ENCODE data around the gene DRAXIN. TPM values are rescaled to one million over a fixed set of nuclear protein-coding genes. Genes with fewer than 3 reads are reported as not detected.

The DRAXIN gene
- total RNA-seq, 2 experiments from 2014 or later: 0.15 to 0.19 TPM

DNA sequence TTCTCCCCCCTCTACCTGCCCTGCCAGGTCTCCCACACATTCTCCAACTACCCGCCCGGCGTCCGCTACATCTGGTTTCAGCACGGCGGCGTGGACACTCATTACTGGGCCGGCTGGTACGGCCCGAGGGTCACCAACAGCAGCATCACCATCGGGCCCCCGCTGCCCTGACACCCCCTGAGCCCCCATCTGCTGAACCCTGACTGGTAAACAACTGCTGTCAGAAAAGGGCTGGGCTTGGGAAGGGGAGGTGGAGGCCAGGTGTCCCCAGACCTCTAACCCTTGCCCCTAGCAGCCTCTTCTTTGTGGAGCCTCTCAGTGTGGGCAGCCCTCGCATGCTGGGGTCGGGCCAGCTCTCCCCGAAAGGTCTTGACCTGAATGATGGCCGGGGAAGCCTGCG is 30.4 kb upstream of the DRAXIN start:
- Histone ChIP-seq H3K4me3 (ENCODE audit: low read depth, low read length, poor library complexity, severe bottlenecking) (no peak overlapping the region), H3K4me1 (ENCODE audit: insufficient read depth, low read length, poor library complexity, severe bottlenecking) (no peaks in the 10 kb centered on the region), H2AFZ (ENCODE audit: low read length) (no peak overlapping the region), H3K9me2 (ENCODE audit: insufficient read depth, low read length) (no peaks in the 10 kb centered on the region), H3K4me2 (ENCODE audit: low read length) (no peak overlapping the region), H4K20me1 (ENCODE audit: insufficient read depth, low read length) (no peaks in the 10 kb centered on the region), H3K79me2 (ENCODE audit: insufficient read depth, low read depth, low read length) (no peaks in the 10 kb centered on the region), H3K9me3 (ENCODE audit: low read length) (no peaks in the 10 kb centered on the region), H3K27ac (ENCODE audit: low read depth, low read length, poor library complexity, severe bottlenecking) (no peak overlapping the region), H3K36me3 (ENCODE audit: insufficient read depth, low read length) (peaks cover 7% of the 10 kb centered on the region; the same call in 1 of the 2 replicates)
- BruUV-seq (replicated peaks): no TSS peak
- intact Hi-C loops (cut with micrococcal nuclease; ENCODE audit: unreplicated experiment): no loop called here
- DNase-seq (ENCODE audit: low spot score): no peak
- TF ChIP-seq, protein P1, sequence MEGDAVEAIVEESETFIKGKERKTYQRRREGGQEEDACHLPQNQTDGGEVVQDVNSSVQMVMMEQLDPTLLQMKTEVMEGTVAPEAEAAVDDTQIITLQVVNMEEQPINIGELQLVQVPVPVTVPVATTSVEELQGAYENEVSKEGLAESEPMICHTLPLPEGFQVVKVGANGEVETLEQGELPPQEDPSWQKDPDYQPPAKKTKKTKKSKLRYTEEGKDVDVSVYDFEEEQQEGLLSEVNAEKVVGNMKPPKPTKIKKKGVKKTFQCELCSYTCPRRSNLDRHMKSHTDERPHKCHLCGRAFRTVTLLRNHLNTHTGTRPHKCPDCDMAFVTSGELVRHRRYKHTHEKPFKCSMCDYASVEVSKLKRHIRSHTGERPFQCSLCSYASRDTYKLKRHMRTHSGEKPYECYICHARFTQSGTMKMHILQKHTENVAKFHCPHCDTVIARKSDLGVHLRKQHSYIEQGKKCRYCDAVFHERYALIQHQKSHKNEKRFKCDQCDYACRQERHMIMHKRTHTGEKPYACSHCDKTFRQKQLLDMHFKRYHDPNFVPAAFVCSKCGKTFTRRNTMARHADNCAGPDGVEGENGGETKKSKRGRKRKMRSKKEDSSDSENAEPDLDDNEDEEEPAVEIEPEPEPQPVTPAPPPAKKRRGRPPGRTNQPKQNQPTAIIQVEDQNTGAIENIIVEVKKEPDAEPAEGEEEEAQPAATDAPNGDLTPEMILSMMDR (conservative IDR thresholded peaks at IDR 0.05; ENCODE audit: low read length): no peak
- ChIA-PET POLR2A (interaction anchor here (0.7 kb wide), 1 partner anchor 16 kb away, joined by 3 read pairs; no protein-coding TSS in a partner anchor), CTCF (ENCODE audit: unreplicated experiment) (no interaction called here)

DNA sequence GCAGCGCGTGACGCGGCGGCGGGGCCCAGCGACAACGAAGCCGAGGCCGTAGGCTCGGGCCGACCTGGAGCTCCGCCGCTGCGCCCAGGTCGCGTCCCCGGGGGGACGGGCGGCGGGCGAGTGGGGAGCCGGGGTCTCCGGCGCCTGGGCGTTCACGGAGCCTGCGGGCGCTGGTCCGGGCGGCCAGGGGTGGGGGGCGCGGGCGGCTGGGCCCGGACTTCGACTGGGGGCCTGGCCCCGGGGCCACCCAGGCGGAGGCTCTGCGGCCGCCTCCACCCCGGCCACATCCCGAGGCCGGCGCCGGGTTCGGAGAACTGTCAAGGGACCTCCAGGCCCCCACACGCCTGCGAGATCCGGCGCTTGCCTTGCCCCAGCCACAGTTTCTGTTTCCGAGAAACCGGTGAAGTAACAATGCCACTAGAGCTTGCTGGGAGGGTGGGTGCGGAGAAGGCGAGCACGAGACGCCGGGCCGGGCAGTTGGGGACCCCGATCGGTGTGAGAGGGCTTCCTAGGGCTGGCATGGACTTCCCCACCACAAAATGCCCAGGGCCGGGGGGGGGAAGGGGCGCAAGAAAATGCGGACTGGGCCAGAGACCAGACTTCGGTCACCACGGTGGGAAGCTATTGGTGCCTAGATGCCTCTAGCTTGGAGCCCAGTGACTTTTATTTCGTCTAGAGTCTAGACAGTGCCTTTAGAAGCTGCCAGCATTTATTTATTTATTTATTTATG is 27.0 kb upstream of the DRAXIN start:
- ChIA-PET POLR2A (interaction anchor here (0.9 kb wide), 1 partner anchor 11 kb away, joined by 3 read pairs; no protein-coding TSS in a partner anchor), CTCF (ENCODE audit: unreplicated experiment) (interaction anchor here (0.5 to 1.1 kb wide), 3 partner anchors 55 to 1794 kb away, joined by 3 to 4 read pairs (median 3); no protein-coding TSS in a partner anchor)
- BruUV-seq (replicated peaks): no TSS peak

DNA sequence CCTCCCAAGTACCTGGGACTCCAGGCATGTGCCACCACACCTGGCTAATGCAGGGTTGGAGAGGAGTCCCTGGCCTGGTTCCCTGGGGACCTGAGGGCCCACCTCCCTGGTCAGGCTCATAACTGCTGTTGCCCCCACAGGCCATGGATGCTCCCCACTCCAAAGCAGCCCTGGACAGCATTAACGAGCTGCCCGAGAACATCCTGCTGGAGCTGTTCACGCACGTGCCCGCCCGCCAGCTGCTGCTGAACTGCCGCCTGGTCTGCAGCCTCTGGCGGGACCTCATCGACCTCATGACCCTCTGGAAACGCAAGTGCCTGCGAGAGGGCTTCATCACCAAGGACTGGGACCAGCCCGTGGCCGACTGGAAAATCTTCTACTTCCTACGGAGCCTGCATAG is 23.0 kb upstream of the DRAXIN start:
- no TSS peak for BruUV-seq (replicated peaks)
- Histone ChIP-seq H3K9me3 (ENCODE audit: low read length) (no peaks in the 10 kb centered on the region), H3K4me3 (ENCODE audit: low read depth, low read length, poor library complexity, severe bottlenecking) (no peak overlapping the region), H3K79me2 (ENCODE audit: insufficient read depth, low read depth, low read length) (no peaks in the 10 kb centered on the region), H4K20me1 (ENCODE audit: insufficient read depth, low read length) (no peaks in the 10 kb centered on the region), H3K9me2 (ENCODE audit: insufficient read depth, low read length) (no peaks in the 10 kb centered on the region), H3K4me2 (ENCODE audit: low read length) (no peak overlapping the region), H3K36me3 (ENCODE audit: insufficient read depth, low read length) (peaks cover 12% of the 10 kb centered on the region), H2AFZ (ENCODE audit: low read length) (no peak overlapping the region), H3K27ac (ENCODE audit: low read depth, low read length, poor library complexity, severe bottlenecking) (no peak overlapping the region), H3K4me1 (ENCODE audit: insufficient read depth, low read length, poor library complexity, severe bottlenecking) (no peaks in the 10 kb centered on the region)
- intact Hi-C loops (cut with micrococcal nuclease; ENCODE audit: unreplicated experiment): no loop called here
- no peak for TF ChIP-seq EZH2phosphoT487 (IDR thresholded peaks at IDR 0.05; ENCODE audit: borderline replicate concordance, low read depth, low read length)
- TF ChIP-seq, protein P1 (conservative IDR thresholded peaks at IDR 0.05; ENCODE audit: low read length): no peak
- CTCF ChIA-PET (ENCODE audit: unreplicated experiment): no interaction called here
- DNase-seq (ENCODE audit: low spot score): no peak
- POLR2A ChIA-PET: no interaction called here

More for the DNA sequence above, 27.0 kb upstream of the DRAXIN start:
- peak overlapping the region; percentile 2; the same call in 1 of the 2 replicates for H2AFZ ChIP-seq (ENCODE audit: low read length)
- H4K20me1 ChIP-seq (ENCODE audit: insufficient read depth, low read length): no peaks in the 10 kb centered on the region
- no peaks in the 10 kb centered on the region for H3K4me1 ChIP-seq (ENCODE audit: insufficient read depth, low read length, poor library complexity, severe bottlenecking)
- peak overlapping the region; percentile 67 for H3K4me2 ChIP-seq (ENCODE audit: low read length)
- no peaks in the 10 kb centered on the region for H3K9me3 ChIP-seq (ENCODE audit: low read length)
- no peak overlapping the region for H3K27ac ChIP-seq (ENCODE audit: low read depth, low read length, poor library complexity, severe bottlenecking)
- no peak for TF ChIP-seq EZH2phosphoT487 (IDR thresholded peaks at IDR 0.05; ENCODE audit: borderline replicate concordance, low read depth, low read length)
- TF ChIP-seq, protein P1 (conservative IDR thresholded peaks at IDR 0.05; ENCODE audit: low read length): no peak
- intact Hi-C loops (cut with micrococcal nuclease; ENCODE audit: unreplicated experiment): loop anchor here (1.0 to 2.0 kb wide), 2 partner anchors 30 to 55 kb away; no protein-coding TSS in a partner anchor
- peak overlapping the region; percentile 52 for H3K4me3 ChIP-seq (ENCODE audit: low read depth, low read length, poor library complexity, severe bottlenecking)
- no peaks in the 10 kb centered on the region for H3K79me2 ChIP-seq (ENCODE audit: insufficient read depth, low read depth, low read length)
- H3K9me2 ChIP-seq (ENCODE audit: insufficient read depth, low read length): no peaks in the 10 kb centered on the region
- no peaks in the 10 kb centered on the region for H3K36me3 ChIP-seq (ENCODE audit: insufficient read depth, low read length)
- DNase-seq (ENCODE audit: low spot score): no peak

All from OCI-LY7 (cell line).